Endothelial cell of umbilical vein (primary cell): ENCODE data around the gene GMPR2. TPM values are rescaled to one million over a fixed set of nuclear protein-coding genes. Genes with fewer than 3 reads are reported as not detected.

Source experiments
- BruUV-seq: library from RNA; stranded (reverse); fragments of 400-500 nt; replicated peaks from 2 replicates; lab custom pipeline; 2021; lab: Mats Ljungman, UMichigan
- CTCF ChIA-PET: fragments of 300-600, 350-600 bp; sonication (Branson Sonifier 250); formaldehyde crosslinking; loops from one replicate; lab custom pipeline; 2021; ENCODE audit warnings: antibody characterized with exemption, inconsistent platforms; lab: Charles Lee
- POLR2A ChIA-PET: fragments of 300-600, 350-600 bp; sonication (Branson Sonifier 250); formaldehyde crosslinking; loops from one replicate; lab custom pipeline; 2021; ENCODE audit warnings: antibody characterized with exemption, inconsistent platforms; lab: Charles Lee
- DNase-seq: peaks from one replicate; pipeline ENCODE4 v3.0.0-alpha.2; 2011; ENCODE audit warnings: low read depth, low spot score
- FAIRE-seq: peaks from 2 replicates; lab custom pipeline; 2011; peaks lifted over from hg19 to GRCh38; lab: Jason Lieb, UNC
- H2AFZ ChIP-seq: 2 replicates; pipeline ENCODE4 v1.6.0; 2012; ENCODE audit warnings: low read depth, low read length, control low read depth, inconsistent platforms
- H3K27ac ChIP-seq: 2 replicates; pipeline ENCODE4 v1.5.1; 2011; ENCODE audit warnings: low read depth, mild to moderate bottlenecking, control low read depth, low read length, moderate library complexity; ENCODE audit not compliant: insufficient read depth
- H3K27me3 ChIP-seq, 2 experiments: 2 replicates each; pipeline versions ENCODE4 v1.6.0 to v1.6.1; 2011; ENCODE audit warnings: low read length in 2 of 2, mixed read lengths in 1 of 2; ENCODE audit not compliant: control insufficient read depth in 2 of 2, insufficient read depth in 2 of 2
- H3K36me3 ChIP-seq, 2 experiments: 2 replicates in 1 of 2; 3 replicates in 1 of 2; pipeline ENCODE4 v1.5.1; 2011; ENCODE audit warnings: low read length in 2 of 2, mild to moderate bottlenecking in 1 of 2, moderate library complexity in 1 of 2; ENCODE audit not compliant: control insufficient read depth in 2 of 2, insufficient read depth in 2 of 2; ENCODE audit errors: extremely low read depth in 1 of 2
- H3K4me1 ChIP-seq: 3 replicates; pipeline ENCODE4 v1.5.1; 2011; ENCODE audit warnings: mild to moderate bottlenecking, low read length; ENCODE audit not compliant: control insufficient read depth, insufficient read depth; ENCODE audit errors: extremely low read depth
- H3K4me2 ChIP-seq: 2 replicates; pipeline ENCODE4 v1.6.1; 2011; ENCODE audit warnings: low read length, control low read depth, mixed read lengths; ENCODE audit not compliant: insufficient read depth
- H3K4me3 ChIP-seq, 3 experiments: fragments of 200-600 bp in 1 of 3; sonication (generic), shearing (Covaris generic) in 1 of 3; replicated peaks in 1 of 3; 2 replicates each; pipeline ENCODE4 v1.5.1; 2011 to 2016; ENCODE audit warnings: control low read depth in 3 of 3, low read length in 3 of 3, mild to moderate bottlenecking in 2 of 3, inconsistent platforms in 1 of 3, low read depth in 1 of 3, moderate library complexity in 1 of 3; ENCODE audit not compliant: insufficient read depth in 1 of 3
- H3K79me2 ChIP-seq: 2 replicates; pipeline ENCODE4 v1.6.0; 2012; ENCODE audit warnings: low read length, inconsistent platforms; ENCODE audit not compliant: control insufficient read depth, insufficient read depth
- H3K9ac ChIP-seq: replicated peaks from 2 replicates; pipeline ENCODE3; 2011; ENCODE audit warnings: low read length, control low read depth; ENCODE audit not compliant: insufficient read depth; ENCODE audit errors: extremely low read depth
- H3K9me1 ChIP-seq: replicated peaks from 3 replicates; pipeline ENCODE4 v1.6.0; 2011; ENCODE audit warnings: mild to moderate bottlenecking, low read length; ENCODE audit not compliant: control insufficient read depth, insufficient read depth; ENCODE audit errors: extremely low read depth
- H3K9me3 ChIP-seq: replicated peaks from 2 replicates; pipeline ENCODE4 v1.5.1; 2012; ENCODE audit warnings: low read length, inconsistent platforms; ENCODE audit not compliant: control insufficient read depth, insufficient read depth
- H4K20me1 ChIP-seq: replicated peaks from 2 replicates; pipeline ENCODE3; 2011; ENCODE audit warnings: mild to moderate bottlenecking, low read length; ENCODE audit not compliant: control insufficient read depth, insufficient read depth; ENCODE audit errors: extremely low read depth
- EZH2 ChIP-seq: IDR thresholded peaks from 2 replicates; pipeline ENCODE4 v1.6.1; 2012; ENCODE audit warnings: borderline replicate concordance, low read depth, mild to moderate bottlenecking, moderate library complexity, low read length, inconsistent platforms; ENCODE audit not compliant: severe bottlenecking
- FOS ChIP-seq: IDR thresholded peaks from 2 replicates; pipeline ENCODE4 v1.6.1; 2011; ENCODE audit warnings: mild to moderate bottlenecking, low read length, moderate library complexity, borderline replicate concordance; ENCODE audit not compliant: insufficient read depth
- GATA2 ChIP-seq: IDR thresholded peaks from 2 replicates; pipeline ENCODE4 v1.7.0; 2011; ENCODE audit warnings: low read depth, mild to moderate bottlenecking, moderate library complexity, mixed read lengths, low read length; ENCODE audit not compliant: insufficient read length, insufficient read depth
- JUN ChIP-seq: IDR thresholded peaks from 2 replicates; pipeline ENCODE4 v1.6.1; 2011; ENCODE audit warnings: borderline replicate concordance, low read depth; ENCODE audit not compliant: insufficient read length, insufficient read depth
- MYC ChIP-seq: IDR thresholded peaks from one replicate; pipeline ENCODE4 v1.6.1; 2011; ENCODE audit warnings: mild to moderate bottlenecking, low read depth, low read length
- POLR2A ChIP-seq: IDR thresholded peaks from 2 replicates; pipeline ENCODE4 v1.6.1; 2012; ENCODE audit warnings: low read depth, mild to moderate bottlenecking, control low read depth, low read length
- POLR2AphosphoS5 ChIP-seq: IDR thresholded peaks from 2 replicates; pipeline ENCODE4 v1.6.1; 2012; ENCODE audit warnings: low read depth, mild to moderate bottlenecking, control low read depth, low read length, moderate library complexity; ENCODE audit not compliant: insufficient read depth
- dilution Hi-C: fragments of 300-500 bp; cut with MboI; formaldehyde crosslinking; loops from one replicate; pipeline ENCODE4 v1.15.0; 2019; ENCODE audit warnings: low sequenced_read_pairs; ENCODE audit not compliant: extremely low pct_ligation_motif_present
- intact Hi-C: fragments of 100-400 bp; cut with micrococcal nuclease; formaldehyde crosslinking; loops from one replicate; pipeline ENCODE4 v1.10.0; 2022
- polyA plus RNA-seq, 4 experiments: library from polyadenylated mRNA; depleted of rRNA in 3 of 4; stranded (reverse) in 3 of 4; unstranded in 1 of 4; fragments of >200 nt; gene quantifications; 2 replicates each; pipeline versions ENCODE4 v1.2.1 to v1.2.3, GENCODE V29; 2011 to 2012; ENCODE audit warnings: missing spikeins in 1 of 4
- total RNA-seq: library from RNA; stranded (reverse); gene quantifications from 2 replicates; pipeline ENCODE4 v1.2.3, GENCODE V29; 2021
- TF ChIP-seq, protein P1 (sequence below), 2 donors: IDR thresholded peaks; 1 replicate in 1 of 2; 2 replicates in 1 of 2; pipeline ENCODE4 v1.5.1; 2011; ENCODE audit warnings: low read length in 2 of 2, mild to moderate bottlenecking in 2 of 2, moderate library complexity in 2 of 2, control low read depth in 1 of 2, inconsistent platforms in 1 of 2, low read depth in 1 of 2; ENCODE audit not compliant: insufficient read depth in 1 of 2; ENCODE audit errors: extremely low read depth in 1 of 2
- TF ChIP-seq, protein P2 (sequence below): IDR thresholded peaks from 2 replicates; pipeline ENCODE4 v1.6.1; 2011; ENCODE audit not compliant: insufficient read depth, insufficient read length

The GMPR2 gene
- total and polyA plus RNA-seq, 2 donors (not counting 3 experiments of a cell fraction or from before 2014, with no cell fraction given): 58.1 to 61.8 TPM

DNA sequence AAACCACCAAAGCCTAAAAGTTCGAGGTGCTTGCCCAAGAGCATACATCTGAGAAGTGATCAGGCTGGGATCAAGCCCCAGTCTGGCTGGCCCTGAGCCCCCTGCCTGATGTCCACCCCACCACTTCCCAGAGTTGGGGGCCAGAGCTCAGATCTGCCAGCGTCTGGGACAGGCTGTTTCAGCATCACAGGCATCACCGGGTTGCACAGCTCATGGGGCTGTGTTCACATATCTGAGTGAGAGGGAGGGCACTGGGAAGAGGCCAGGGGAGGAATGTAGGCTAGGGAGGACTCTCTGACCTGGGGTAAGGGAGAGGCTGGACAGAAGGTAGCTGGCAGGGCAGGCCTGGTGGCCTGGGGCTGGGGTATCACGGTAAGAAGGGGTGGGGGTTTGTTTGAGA, 24.2 kb downstream of the GMPR2 start:
- no peaks in the 10 kb centered on the region for H3K27me3 ChIP-seq
- no peaks in the 10 kb centered on the region for H3K79me2 ChIP-seq
- no peak overlapping the region for H3K9ac ChIP-seq
- FAIRE-seq (no peak), DNase-seq (no peak)
- no peaks in the 10 kb centered on the region for H3K9me3 ChIP-seq
- no peak overlapping the region for H3K4me2 ChIP-seq
- dilution Hi-C loops (no loop called here), intact Hi-C loops (no loop called here)
- H3K4me3 ChIP-seq: no peak overlapping the region
- CTCF ChIA-PET: interaction anchor here (0.8 to 1.6 kb wide), 4 partner anchors 14 to 51 kb away, joined by 3 to 4 read pairs (median 4); partner anchors contain the start of genes CIDEB and RABGGTA
- H2AFZ ChIP-seq: no peak overlapping the region
- no peaks in the 10 kb centered on the region for H3K9me1 ChIP-seq
- POLR2A ChIA-PET: no interaction called here
- TF ChIP-seq FOS (no peak), MYC (no peak), POLR2AphosphoS5 (no peak), GATA2 (no peak), POLR2A (no peak), EZH2 (no peak), JUN (no peak)
- TF ChIP-seq, protein P1, sequence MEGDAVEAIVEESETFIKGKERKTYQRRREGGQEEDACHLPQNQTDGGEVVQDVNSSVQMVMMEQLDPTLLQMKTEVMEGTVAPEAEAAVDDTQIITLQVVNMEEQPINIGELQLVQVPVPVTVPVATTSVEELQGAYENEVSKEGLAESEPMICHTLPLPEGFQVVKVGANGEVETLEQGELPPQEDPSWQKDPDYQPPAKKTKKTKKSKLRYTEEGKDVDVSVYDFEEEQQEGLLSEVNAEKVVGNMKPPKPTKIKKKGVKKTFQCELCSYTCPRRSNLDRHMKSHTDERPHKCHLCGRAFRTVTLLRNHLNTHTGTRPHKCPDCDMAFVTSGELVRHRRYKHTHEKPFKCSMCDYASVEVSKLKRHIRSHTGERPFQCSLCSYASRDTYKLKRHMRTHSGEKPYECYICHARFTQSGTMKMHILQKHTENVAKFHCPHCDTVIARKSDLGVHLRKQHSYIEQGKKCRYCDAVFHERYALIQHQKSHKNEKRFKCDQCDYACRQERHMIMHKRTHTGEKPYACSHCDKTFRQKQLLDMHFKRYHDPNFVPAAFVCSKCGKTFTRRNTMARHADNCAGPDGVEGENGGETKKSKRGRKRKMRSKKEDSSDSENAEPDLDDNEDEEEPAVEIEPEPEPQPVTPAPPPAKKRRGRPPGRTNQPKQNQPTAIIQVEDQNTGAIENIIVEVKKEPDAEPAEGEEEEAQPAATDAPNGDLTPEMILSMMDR (IDR thresholded peaks at IDR 0.05; ENCODE audit: extremely low read depth in 1 of 2, insufficient read depth in 1 of 2, low read depth in 1 of 2, low read length in 2 of 2): no peak
- TF ChIP-seq, protein P2, sequence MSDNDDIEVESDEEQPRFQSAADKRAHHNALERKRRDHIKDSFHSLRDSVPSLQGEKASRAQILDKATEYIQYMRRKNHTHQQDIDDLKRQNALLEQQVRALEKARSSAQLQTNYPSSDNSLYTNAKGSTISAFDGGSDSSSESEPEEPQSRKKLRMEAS: no peak
- H3K4me1 ChIP-seq: no peaks in the 10 kb centered on the region
- H3K27ac ChIP-seq: no peak overlapping the region
- H4K20me1 ChIP-seq: no peaks in the 10 kb centered on the region
- peaks cover 0 to 3% of the 10 kb centered on the region in 2 experiments for H3K36me3 ChIP-seq
- no TSS peak for BruUV-seq
